OCI-LY1 (cell line): Measurements from ENCODE around the gene SLC2A13.

ENCODE experiments used
- H2AFZ ChIP-seq: fragments of 200-600 bp; sonication (generic), shearing (Covaris generic); 2 replicates; pipeline ENCODE4 v1.6.0; 2014; ENCODE audit warnings: antibody characterized with exemption, mild to moderate bottlenecking, low read length
- H3F3A ChIP-seq: fragments of 200-600 bp; sonication (generic), shearing (Covaris generic); 2 replicates; pipeline ENCODE4 v1.6.0; 2014; ENCODE audit warnings: mild to moderate bottlenecking, antibody characterized with exemption, low read length, moderate library complexity; ENCODE audit not compliant: insufficient read depth
- H3K27ac ChIP-seq: fragments of 200-600 bp; sonication (generic); 2 replicates; pipeline ENCODE4 v1.5.1; 2014; ENCODE audit warnings: low read length, mixed run types, mild to moderate bottlenecking, low read depth; ENCODE audit not compliant: poor library complexity, severe bottlenecking
- H3K27me3 ChIP-seq: fragments of 200-600 bp; sonication (generic); 2 replicates; pipeline ENCODE4 v1.6.0; 2014; ENCODE audit warnings: antibody characterized with exemption, mild to moderate bottlenecking, low read length, moderate library complexity; ENCODE audit not compliant: insufficient read depth
- H3K36me3 ChIP-seq: fragments of 200-600 bp; sonication (generic); 2 replicates; pipeline ENCODE4 v1.6.1; 2014; ENCODE audit warnings: mild to moderate bottlenecking, antibody characterized with exemption, low read length, moderate library complexity, mixed read lengths; ENCODE audit not compliant: insufficient read depth
- H3K4me1 ChIP-seq: fragments of 200-600 bp; sonication (generic); 2 replicates; pipeline ENCODE4 v1.5.1; 2014; ENCODE audit warnings: mild to moderate bottlenecking, low read length, moderate library complexity; ENCODE audit not compliant: insufficient read depth, severe bottlenecking
- H3K4me2 ChIP-seq: fragments of 200-600 bp; sonication (generic), shearing (Covaris generic); 2 replicates; pipeline ENCODE4 v1.6.1; 2014; ENCODE audit warnings: low read length
- H3K4me3 ChIP-seq: fragments of 200-600 bp; sonication (generic); 2 replicates; pipeline ENCODE4 v1.5.1; 2014; ENCODE audit warnings: low read length, low read depth, mild to moderate bottlenecking, mixed read lengths; ENCODE audit not compliant: poor library complexity, severe bottlenecking
- H3K79me2 ChIP-seq: fragments of 200-600 bp; shearing (Covaris generic); 2 replicates; pipeline ENCODE4 v1.6.1; 2016; ENCODE audit warnings: mixed run types, low read length, mixed read lengths; ENCODE audit not compliant: insufficient read depth
- H3K9ac ChIP-seq: fragments of 200-600 bp; sonication (generic), shearing (Covaris generic); 2 replicates; pipeline ENCODE4 v1.6.1; 2014; ENCODE audit warnings: mild to moderate bottlenecking, low read length, mixed read lengths
- H3K9me2 ChIP-seq: fragments of 200-600 bp; sonication (generic), shearing (Covaris generic); 2 replicates; pipeline ENCODE4 v1.6.1; 2014; ENCODE audit warnings: low read depth, mild to moderate bottlenecking, low read length, mixed read lengths
- H3K9me3 ChIP-seq: fragments of 200-600 bp; shearing (Covaris generic); 2 replicates; pipeline ENCODE4 v1.6.1; 2014; ENCODE audit warnings: low read length, mixed read lengths
- H4K20me1 ChIP-seq: fragments of 200-600 bp; sonication (generic), shearing (Covaris generic); 2 replicates; pipeline ENCODE4 v1.6.0; 2016; ENCODE audit warnings: mild to moderate bottlenecking, low read length; ENCODE audit not compliant: insufficient read depth
- CTCF ChIP-seq: fragments of 200-600 bp; sonication (generic), shearing (Covaris generic); IDR thresholded peaks from 2 replicates; pipeline ENCODE4 v1.5.1; 2017; ENCODE audit warnings: mild to moderate bottlenecking, antibody characterized with exemption, low read length, moderate library complexity, mixed read lengths
- EZH2 ChIP-seq: fragments of 200-600 bp; sonication (generic), shearing (Covaris generic); IDR thresholded peaks from 2 replicates; pipeline ENCODE4 v1.8.0; 2017; ENCODE audit warnings: borderline replicate concordance, mixed run types, mild to moderate bottlenecking, antibody characterized with exemption, low read length, moderate library complexity, mixed read lengths

The SLC2A13 gene

GRCh38 chr12:39988574-39988973 lies 117.3 kb downstream of the SLC2A13 start:
- no peaks in the 10 kb centered on the region for H3K36me3 ChIP-seq
- no peaks in the 10 kb centered on the region for H3K79me2 ChIP-seq
- TF ChIP-seq CTCF (no peak), EZH2 (no peak)
- no peaks in the 10 kb centered on the region for H3K4me1 ChIP-seq
- H4K20me1 ChIP-seq = no peaks in the 10 kb centered on the region
- no peak overlapping the region for H3K4me3 ChIP-seq
- no peak overlapping the region for H3K27ac ChIP-seq
- H3K4me2 ChIP-seq = no peak overlapping the region
- H3K9me3 ChIP-seq = no peaks in the 10 kb centered on the region
- no peaks in the 10 kb centered on the region for H3K9me2 ChIP-seq
- no peak overlapping the region for H2AFZ ChIP-seq
- H3F3A ChIP-seq = no peaks in the 10 kb centered on the region
- no peak overlapping the region for H3K9ac ChIP-seq
- H3K27me3 ChIP-seq = no peaks in the 10 kb centered on the region

- Histone ChIP-seq H3K27me3 (no peaks in the 10 kb centered on the region), H4K20me1 (no peaks in the 10 kb centered on the region), H3K9me2 (no peaks in the 10 kb centered on the region), H3K4me3 (no peak overlapping the region), H3K36me3 (no peaks in the 10 kb centered on the region), H2AFZ (no peak overlapping the region), H3K27ac (no peak overlapping the region), H3K4me2 (no peak overlapping the region), H3K9me3 (no peaks in the 10 kb centered on the region), H3K79me2 (no peaks in the 10 kb centered on the region), H3K4me1 (no peaks in the 10 kb centered on the region), H3F3A (no peaks in the 10 kb centered on the region), H3K9ac (no peak overlapping the region)
- TF ChIP-seq CTCF = no peak
- no peak for TF ChIP-seq EZH2
Measured at GRCh38 chr12:39986674-39987073, 119.2 kb downstream of the SLC2A13 start.

GRCh38 chr12:39984670-39985069 lies 121.2 kb downstream of the SLC2A13 start:
- H3K27me3 ChIP-seq = no peaks in the 10 kb centered on the region
- H3K4me2 ChIP-seq = no peak overlapping the region
- TF ChIP-seq CTCF = no peak
- no peak for TF ChIP-seq EZH2
- no peaks in the 10 kb centered on the region for H3K9me2 ChIP-seq
- no peak overlapping the region for H2AFZ ChIP-seq
- H4K20me1 ChIP-seq = no peaks in the 10 kb centered on the region
- H3K27ac ChIP-seq = no peak overlapping the region
- no peaks in the 10 kb centered on the region for H3K36me3 ChIP-seq
- H3K4me3 ChIP-seq = no peak overlapping the region
- no peaks in the 10 kb centered on the region for H3K9me3 ChIP-seq
- H3F3A ChIP-seq = no peaks in the 10 kb centered on the region
- no peak overlapping the region for H3K9ac ChIP-seq
- H3K4me1 ChIP-seq = no peaks in the 10 kb centered on the region
- H3K79me2 ChIP-seq = no peaks in the 10 kb centered on the region
